Smooth muscle cell (in vitro differentiated cells): Measurements from ENCODE around the gene RNF135. TPM values are rescaled to one million over a fixed set of nuclear protein-coding genes. Genes with fewer than 3 reads are reported as not detected.

ENCODE experiments used
- DNase-seq: peaks from one replicate; lab custom pipeline; 2025; ENCODE audit not compliant: unreplicated experiment; lab: John Stamatoyannopoulos, UW
- H2AFZ ChIP-seq: fragments of 200-600 bp; sonication (generic); 2 replicates; pipeline ENCODE4 v1.6.0; 2016; ENCODE audit warnings: antibody characterized with exemption, low read depth, mild to moderate bottlenecking
- H3F3A ChIP-seq: fragments of 200-600 bp; sonication (generic); 2 replicates; pipeline ENCODE4 v1.6.0; 2017; ENCODE audit warnings: antibody characterized with exemption, low read depth
- H3K27ac ChIP-seq: fragments of 200-600 bp; sonication (generic); 2 replicates; pipeline ENCODE4 v1.5.1; 2016; ENCODE audit warnings: low read depth, mild to moderate bottlenecking
- H3K27me3 ChIP-seq: fragments of 200-600 bp; sonication (generic); 2 replicates; pipeline ENCODE4 v1.6.1; 2016; ENCODE audit warnings: low read depth, mild to moderate bottlenecking
- H3K36me3 ChIP-seq: fragments of 200-600 bp; sonication (generic); 2 replicates; pipeline ENCODE4 v1.5.1; 2016; ENCODE audit warnings: low read depth
- H3K4me1 ChIP-seq: fragments of 200-600 bp; sonication (generic); 2 replicates; pipeline ENCODE4 v1.5.1; 2016; ENCODE audit warnings: low read depth
- H3K4me2 ChIP-seq: fragments of 200-600 bp; sonication (generic); 2 replicates; pipeline ENCODE4 v1.6.0; 2016; ENCODE audit warnings: mild to moderate bottlenecking
- H3K4me3 ChIP-seq: fragments of 200-600 bp; sonication (generic); 2 replicates; pipeline ENCODE4 v1.5.1; 2016; ENCODE audit warnings: mild to moderate bottlenecking
- H3K79me2 ChIP-seq: fragments of 200-600 bp; sonication (generic); 2 replicates; pipeline ENCODE4 v1.6.0; 2016; ENCODE audit warnings: low read depth, mild to moderate bottlenecking
- H3K9ac ChIP-seq: fragments of 200-600 bp; sonication (generic); 2 replicates; pipeline ENCODE4 v1.6.0; 2016; ENCODE audit warnings: low read depth
- H3K9me3 ChIP-seq: fragments of 200-600 bp; sonication (generic); replicated peaks from 2 replicates; pipeline ENCODE4 v1.5.1; 2016; ENCODE audit warnings: low read depth
- H4K20me1 ChIP-seq: fragments of 200-600 bp; sonication (generic); 2 replicates; pipeline ENCODE4 v1.6.0; 2016; ENCODE audit warnings: low read depth
- CTCF ChIP-seq: fragments of 200-600 bp; sonication (generic); IDR thresholded peaks from 2 replicates; pipeline ENCODE4 v1.5.1; 2017; ENCODE audit warnings: borderline replicate concordance, mild to moderate bottlenecking, antibody characterized with exemption; ENCODE audit not compliant: insufficient read depth, poor library complexity, severe bottlenecking
- WGBS: methylation state at CpG from one replicate; pipeline ENCODE4 v1.1.7; 2016; ENCODE audit warnings: low lambda C conversion rate; 5-methylcytosine and 5-hydroxymethylcytosine counted together
- polyA plus RNA-seq: library from polyadenylated mRNA; unstranded; fragments of >200 nt; fragmentation: Nextera tagmentation; extraction: Ambion mirVana; gene quantifications from 2 replicates; pipeline ENCODE4 v1.2.1, GENCODE V29; 2016
- total RNA-seq: library from RNA; depleted of rRNA; stranded (reverse); fragments of >200 nt; gene quantifications from 2 replicates; pipeline ENCODE4 v1.2.3, GENCODE V29; 2014

RNF135 gene
- total and polyA plus RNA-seq, 2 experiments from 2014 or later: 9.7 to 17.9 TPM

GRCh38 chr17:30924341-30924740, 46.5 kb upstream of the RNF135 start:
- no peaks in the 10 kb centered on the region for H3K9me3 ChIP-seq
- no peak overlapping the region for H3K9ac ChIP-seq
- no peaks in the 10 kb centered on the region for H3F3A ChIP-seq
- no peaks in the 10 kb centered on the region for H4K20me1 ChIP-seq
- DNase-seq: no peak
- WGBS: 84% methylated on average over 2 of the region's 2 CpGs
- H3K4me3 ChIP-seq: no peak overlapping the region
- H3K27me3 ChIP-seq: peaks cover 49% of the 10 kb centered on the region
- no peaks in the 10 kb centered on the region for H3K36me3 ChIP-seq
- no peak overlapping the region for H3K4me2 ChIP-seq
- H2AFZ ChIP-seq: no peak overlapping the region
- H3K27ac ChIP-seq: no peak overlapping the region
- H3K4me1 ChIP-seq: no peaks in the 10 kb centered on the region
- TF ChIP-seq CTCF: no peak
- no peaks in the 10 kb centered on the region for H3K79me2 ChIP-seq

GRCh38 chr17:30926516-30926915, 44.3 kb upstream of the RNF135 start:
- no peaks in the 10 kb centered on the region for H3K36me3 ChIP-seq
- peaks cover 33% of the 10 kb centered on the region for H3K27me3 ChIP-seq
- no peak for TF ChIP-seq CTCF
- DNase-seq: no peak
- no peaks in the 10 kb centered on the region for H3K4me1 ChIP-seq
- no peaks in the 10 kb centered on the region for H3K9me3 ChIP-seq
- H3F3A ChIP-seq: no peaks in the 10 kb centered on the region
- no peak overlapping the region for H3K4me2 ChIP-seq
- WGBS: 85% methylated on average over 6 of the region's 6 CpGs
- H3K4me3 ChIP-seq: no peak overlapping the region
- H4K20me1 ChIP-seq: no peaks in the 10 kb centered on the region
- no peak overlapping the region for H3K27ac ChIP-seq
- H3K79me2 ChIP-seq: no peaks in the 10 kb centered on the region
- H3K9ac ChIP-seq: no peak overlapping the region
- no peak overlapping the region for H2AFZ ChIP-seq

GRCh38 chr17:30927756-30928155, 43.1 kb upstream of the RNF135 start:
- Histone ChIP-seq H3K4me1 (no peaks in the 10 kb centered on the region), H3K4me3 (no peak overlapping the region), H2AFZ (no peak overlapping the region), H3K36me3 (no peaks in the 10 kb centered on the region), H3K4me2 (no peak overlapping the region), H3K9ac (no peak overlapping the region), H4K20me1 (no peaks in the 10 kb centered on the region), H3K27ac (no peak overlapping the region), H3K79me2 (no peaks in the 10 kb centered on the region), H3K9me3 (no peaks in the 10 kb centered on the region), H3F3A (no peaks in the 10 kb centered on the region), H3K27me3 (peaks cover 21% of the 10 kb centered on the region)
- no peak for TF ChIP-seq CTCF
- WGBS: 90% methylated on average over 5 of the region's 5 CpGs
- no peak for DNase-seq

GRCh38 chr17:30928584-30928983, 42.3 kb upstream of the RNF135 start:
- DNase-seq: no peak
- Histone ChIP-seq H3K9me3 (no peaks in the 10 kb centered on the region), H3K79me2 (no peaks in the 10 kb centered on the region), H3K27ac (no peak overlapping the region), H3K4me1 (no peaks in the 10 kb centered on the region), H3K4me2 (no peak overlapping the region), H4K20me1 (no peaks in the 10 kb centered on the region), H3F3A (no peaks in the 10 kb centered on the region), H3K27me3 (peaks cover 13% of the 10 kb centered on the region), H3K4me3 (no peak overlapping the region), H2AFZ (no peak overlapping the region), H3K36me3 (no peaks in the 10 kb centered on the region), H3K9ac (no peak overlapping the region)
- no peak for TF ChIP-seq CTCF
- WGBS: 95% methylated on average over 3 of the region's 3 CpGs
